GM19397 (cell line): ENCODE data around the gene MSANTD3.
"Not testable (repeated sequence)": the region's sequence is repeated elsewhere in the genome, so short reads cannot be mapped to it uniquely, and the experiment has no call there.

Experiments
- ATAC-seq: cut with Tn5 transposase; IDR thresholded peaks from one replicate; pipeline ENCODE4 v1.9.1; 2021; ENCODE audit warnings: mild to moderate bottlenecking, moderate library complexity; ENCODE audit not compliant: unreplicated experiment

Gene MSANTD3, protein sequence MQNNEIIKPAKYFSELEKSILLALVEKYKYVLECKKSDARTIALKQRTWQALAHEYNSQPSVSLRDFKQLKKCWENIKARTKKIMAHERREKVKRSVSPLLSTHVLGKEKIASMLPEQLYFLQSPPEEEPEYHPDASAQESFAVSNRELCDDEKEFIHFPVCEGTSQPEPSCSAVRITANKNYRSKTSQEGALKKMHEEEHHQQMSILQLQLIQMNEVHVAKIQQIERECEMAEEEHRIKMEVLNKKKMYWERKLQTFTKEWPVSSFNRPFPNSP

DNA sequence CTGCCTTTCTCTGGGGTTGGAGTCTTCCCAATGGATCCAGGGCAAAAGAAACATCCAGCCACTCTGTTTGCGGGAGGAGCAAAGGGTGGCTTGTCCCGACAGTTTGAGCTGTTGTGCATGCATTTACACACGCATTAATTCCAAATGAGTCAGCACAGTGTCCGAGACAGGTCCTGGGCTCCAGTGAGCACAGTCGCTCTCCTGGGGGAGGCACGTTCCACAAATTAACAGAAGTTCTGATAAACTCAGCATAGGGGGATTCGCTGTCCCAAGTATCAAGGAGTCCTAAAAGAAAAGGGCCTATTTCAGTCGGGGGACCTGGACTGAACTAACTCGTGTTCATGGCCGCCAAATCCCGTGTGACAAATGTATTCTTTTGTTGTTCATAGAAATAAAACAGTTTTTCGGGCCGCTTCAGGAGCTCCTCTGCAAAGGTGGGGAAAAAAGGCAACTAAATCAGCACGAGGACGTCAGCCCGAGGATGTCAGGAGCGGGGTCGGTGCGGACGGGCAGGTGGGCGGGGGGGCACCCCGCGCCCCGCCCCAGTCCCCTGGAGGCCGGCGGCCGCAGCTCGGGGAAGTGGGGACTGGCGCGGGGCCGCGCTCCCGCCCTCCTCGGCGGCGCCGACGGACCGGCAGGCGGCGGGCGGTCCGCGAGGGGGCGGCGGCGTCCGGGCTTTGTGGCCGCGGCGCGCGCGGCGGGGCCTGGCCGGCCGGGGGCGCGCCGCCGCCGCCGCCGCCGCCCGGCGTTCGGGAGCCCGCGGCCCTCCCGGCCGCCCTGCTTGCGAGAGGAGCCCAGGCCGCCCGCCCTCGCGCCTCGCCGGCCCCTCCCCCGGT, at the start of gene MSANTD3:
Gene MSANTD3, plus strand, starts transcription at position 614 of the 836 bp plus-strand sequence. CDS start 14,796 bp downstream, outside the sequence.
- ATAC-seq: peak; percentile 83

DNA sequence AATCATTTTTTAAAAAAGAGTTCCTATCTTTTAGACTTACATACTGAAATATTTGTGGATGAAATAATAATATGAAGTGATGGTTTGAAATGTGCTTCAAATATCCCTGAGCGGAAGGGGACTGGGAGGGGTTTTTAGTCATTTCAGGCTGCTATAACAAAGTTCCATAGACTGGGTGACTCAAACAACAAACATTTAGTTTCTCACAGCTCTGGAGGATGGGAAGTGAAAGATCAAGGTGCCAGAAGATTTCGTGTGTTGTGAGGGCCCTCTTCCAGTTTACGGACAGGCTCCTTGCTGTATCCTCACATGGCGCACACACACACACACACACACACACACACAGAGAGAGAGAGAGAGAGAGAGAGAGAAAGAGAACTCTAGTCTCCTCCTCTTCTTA, 47.1 kb upstream of the MSANTD3 start:
- no peak for ATAC-seq

DNA sequence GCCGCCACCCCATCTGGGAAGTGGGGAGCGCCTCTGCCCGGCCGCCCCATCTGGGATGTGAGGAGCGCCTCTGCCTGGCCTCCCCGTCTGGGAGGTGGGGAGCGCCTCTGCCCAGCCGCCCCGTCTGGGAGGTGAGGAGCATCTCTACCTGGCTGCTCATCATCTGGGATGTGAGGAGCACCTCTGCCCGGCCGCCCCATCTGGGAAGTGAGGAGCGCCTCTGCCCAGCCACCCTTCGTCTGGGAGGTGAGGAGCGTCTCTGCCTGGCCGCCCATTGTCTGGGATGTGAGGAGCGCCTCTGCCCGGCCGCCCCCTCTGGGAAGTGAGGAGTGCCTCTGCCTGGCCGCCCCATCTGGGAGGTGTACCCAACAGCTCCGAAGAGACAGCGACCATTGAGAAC, 34.0 kb upstream of the MSANTD3 start:
- not testable (repeated sequence) for ATAC-seq

DNA sequence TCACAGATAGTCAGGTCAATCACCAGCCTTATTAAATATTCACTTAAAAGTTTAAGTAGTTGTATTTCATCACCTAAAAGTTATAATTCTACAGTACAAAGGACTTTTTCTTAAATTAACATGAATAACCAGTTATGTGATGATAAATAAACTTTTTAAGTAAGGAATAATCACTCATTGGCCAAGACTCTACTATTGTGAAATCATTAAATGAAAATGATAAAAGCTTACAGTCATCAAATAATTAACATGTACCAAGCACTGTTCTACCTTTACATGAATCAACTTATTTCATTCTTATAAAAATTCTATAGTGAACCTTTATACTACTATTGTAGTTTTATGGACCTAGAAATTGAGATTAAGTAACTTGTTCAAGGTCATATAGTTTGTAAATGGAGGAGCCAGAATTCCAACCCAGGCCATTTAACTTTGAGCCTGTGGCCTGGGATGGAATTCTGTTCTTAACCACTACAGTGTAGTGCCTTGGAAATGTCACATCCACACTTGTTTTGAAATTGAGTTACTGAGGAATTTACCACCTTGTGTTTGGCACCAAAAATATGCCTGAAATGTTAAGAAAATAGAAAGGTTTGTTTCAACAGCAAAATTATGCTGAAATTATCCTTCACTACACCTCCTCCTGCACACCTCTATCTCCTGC, 32.8 kb upstream of the MSANTD3 start:
- ATAC-seq: no peak

DNA sequence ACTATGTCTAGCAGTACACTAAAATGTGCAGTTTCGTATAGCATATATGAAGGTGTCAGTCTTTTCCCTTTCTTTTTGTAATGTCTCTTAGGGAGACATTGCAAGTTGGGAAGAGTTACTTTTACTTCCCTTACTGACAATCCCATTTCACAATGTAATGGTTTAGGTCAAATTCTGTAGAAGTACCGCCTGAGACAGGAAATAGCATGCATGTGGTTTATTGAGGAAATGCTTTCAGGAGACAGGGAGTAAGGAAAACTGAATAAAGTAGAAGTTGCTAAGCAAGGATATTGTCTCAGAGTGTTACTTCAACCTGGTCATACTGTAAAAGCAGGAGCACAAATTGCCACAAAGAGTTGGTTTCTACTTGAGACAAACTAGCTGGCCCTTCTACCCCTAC, 32.1 kb upstream of the MSANTD3 start:
- no peak for ATAC-seq

DNA sequence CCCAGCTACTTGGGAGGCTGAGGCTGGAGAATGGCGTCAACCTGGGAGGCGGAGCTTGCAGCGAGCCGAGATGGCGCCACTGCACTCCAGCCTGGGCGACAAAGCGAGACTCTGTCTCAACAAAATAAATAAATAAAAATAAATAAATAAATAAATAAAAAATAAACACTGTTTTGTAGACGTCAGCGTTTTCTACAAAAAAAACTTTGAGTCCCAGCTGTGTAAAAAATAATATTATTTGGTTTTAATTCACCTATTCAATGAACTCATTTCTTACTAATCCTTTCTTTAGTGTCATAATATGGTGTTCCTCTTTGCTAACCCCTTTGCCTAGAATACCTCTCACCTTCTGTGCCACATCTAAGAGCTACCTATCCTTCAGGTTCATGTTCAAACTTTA, 30.2 kb upstream of the MSANTD3 start:
- ATAC-seq: no peak

DNA sequence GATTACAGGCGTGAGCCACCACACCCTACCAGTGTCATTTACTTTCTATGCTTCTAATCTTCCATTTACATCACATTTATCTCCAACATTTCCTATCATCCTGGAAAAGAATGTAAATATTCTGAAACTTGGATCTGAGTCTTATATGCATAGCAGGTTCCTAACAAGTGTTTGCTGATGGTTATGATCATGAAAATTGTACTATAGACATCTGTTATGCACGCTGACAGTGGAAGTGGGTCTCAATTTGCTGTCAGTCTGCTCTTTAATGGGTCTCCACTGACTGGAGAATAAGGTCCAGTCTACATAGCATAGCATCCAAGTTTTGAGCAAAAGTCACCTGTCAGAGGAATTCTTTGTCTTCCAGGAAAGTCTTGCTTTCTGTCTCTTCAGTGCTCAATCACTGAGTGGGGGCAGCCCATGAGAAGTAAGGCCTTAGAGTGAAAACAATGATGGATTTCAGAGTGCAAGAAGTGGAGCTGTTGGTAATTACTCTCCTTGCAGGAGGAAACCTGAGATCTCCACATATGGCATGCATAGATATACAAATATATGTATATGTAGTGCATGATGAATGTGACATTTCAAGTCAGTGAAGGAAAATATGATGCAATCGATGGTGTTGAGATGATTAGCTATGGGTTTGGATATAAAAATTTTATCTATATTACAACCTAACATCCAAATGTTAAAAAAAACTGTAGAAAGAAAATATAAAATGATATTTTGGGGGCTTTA, 29.2 kb upstream of the MSANTD3 start:
- ATAC-seq: no peak

DNA sequence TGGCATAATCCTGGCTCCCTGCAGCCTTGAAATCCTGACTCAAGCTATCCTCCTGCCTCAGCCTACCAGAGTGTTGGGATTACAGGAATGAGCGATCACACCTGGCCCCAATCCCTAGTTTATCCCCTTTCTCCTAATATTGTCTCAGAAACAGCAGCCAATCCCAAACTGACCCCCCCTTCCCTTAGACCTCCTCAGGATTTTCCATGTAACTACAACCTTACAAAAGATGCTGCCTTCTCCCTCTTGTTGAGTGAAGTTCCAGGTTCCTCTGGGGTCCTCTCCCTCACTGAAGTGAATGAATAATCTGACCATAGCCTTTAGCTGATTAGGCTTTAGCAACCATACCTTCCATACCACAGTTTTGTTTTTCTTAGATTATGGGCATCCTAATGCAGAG, 25.9 kb upstream of the MSANTD3 start:
- ATAC-seq: no peak

DNA sequence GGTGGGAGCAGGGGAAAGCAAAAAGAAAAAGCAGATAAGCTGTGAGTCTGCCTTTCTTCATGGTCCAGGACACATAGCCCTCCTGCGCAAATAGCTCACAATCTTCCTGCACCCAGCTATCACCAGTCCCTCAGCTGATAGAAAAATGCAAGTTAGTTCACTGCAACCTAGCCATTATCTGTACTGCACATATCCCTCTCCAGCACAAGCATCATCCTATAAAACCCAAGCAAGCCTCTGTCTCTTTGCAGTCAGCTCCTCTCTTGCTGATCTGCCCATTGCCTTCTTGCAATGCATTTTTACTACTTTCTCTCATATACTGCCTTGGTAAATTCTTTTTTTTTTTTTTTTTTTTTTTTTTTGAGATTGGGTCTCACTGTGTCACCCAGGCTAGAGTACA, 20.0 kb upstream of the MSANTD3 start:
- ATAC-seq: no peak

DNA sequence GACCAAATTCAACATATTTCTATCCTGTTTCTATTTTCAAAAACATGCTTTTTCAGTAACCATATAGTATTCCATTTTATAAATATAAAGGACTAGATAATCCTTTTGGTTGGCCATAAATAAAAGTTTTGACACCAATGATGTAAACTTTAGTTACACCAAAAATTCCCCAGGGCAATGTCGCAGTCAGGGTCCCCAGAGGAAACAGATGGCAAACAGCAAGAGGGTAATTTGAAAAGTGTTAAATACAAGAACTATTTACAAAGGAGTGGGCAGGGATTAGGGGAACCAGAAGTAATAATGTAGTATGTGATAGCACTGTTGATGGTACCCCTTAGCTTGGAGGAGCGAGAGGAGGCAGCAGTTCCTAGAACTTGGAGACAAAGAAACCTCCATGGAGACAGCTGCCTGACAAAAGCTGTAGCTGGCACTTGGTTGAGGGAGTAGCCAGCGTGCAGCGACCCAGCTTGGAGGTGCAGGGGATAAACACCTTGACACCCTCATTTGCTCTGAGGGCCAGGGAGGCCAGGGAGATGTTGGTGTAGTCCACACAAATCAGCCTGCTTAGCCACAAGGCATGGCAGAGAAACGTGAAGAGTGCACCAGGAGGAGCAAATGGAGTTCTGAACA, 18.3 kb upstream of the MSANTD3 start:
- ATAC-seq: no peak

DNA sequence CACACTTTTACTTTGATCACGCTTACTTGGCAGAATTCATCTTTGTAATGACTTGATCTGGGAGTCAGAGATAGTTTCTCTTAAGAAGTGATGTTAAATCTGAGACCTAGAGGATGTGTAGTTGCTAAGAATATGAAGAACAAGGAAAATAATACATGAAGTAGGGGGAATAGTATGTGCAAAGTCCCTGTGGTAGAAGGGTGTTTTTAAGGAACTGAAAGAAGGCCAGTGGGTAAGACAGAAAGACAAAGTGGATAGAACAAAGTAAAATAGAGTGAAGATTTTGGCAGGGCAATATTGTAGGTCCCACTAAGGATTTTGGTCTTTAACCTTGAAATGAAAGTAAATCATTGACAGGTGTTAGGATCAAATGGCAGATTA, 17.8 kb upstream of the MSANTD3 start:
- ATAC-seq: no peak

DNA sequence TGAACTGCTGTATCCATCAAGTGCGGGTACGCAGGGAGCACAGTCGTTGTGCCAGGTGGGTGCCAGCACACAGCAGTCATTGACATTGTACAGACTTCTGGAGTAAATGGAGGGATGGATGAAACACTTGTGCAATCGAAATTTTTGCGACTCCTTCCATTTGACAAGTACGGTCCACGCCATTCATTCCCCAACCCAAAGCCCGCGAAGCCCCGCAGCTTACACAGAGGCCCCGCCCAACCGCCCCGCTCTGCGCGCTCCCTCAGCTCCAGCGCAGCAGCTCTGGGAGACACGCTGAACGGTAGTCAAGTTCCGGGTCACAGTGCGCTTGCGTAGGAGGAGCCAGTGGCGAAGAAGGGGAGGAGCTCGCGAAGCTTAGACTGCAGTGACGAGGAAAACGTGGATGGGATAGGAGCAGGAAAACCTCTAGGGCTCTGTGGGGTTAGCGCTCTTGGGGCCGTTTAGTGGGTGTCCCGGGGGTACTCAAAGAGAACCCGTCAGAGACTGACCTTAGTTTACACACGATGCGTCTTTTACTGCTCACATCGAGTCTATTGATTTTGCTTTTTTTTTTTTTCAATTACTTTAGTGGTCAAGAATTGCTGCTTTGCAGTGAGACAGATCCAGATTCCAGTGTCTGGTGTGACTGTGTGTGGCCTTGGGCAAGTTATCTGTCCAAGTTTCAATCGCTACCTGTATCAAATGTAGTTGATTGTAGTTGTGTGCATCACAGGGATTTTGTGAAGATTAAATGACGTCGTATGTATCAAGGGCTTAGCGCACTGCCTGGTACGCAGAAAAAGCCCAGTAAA, 15.3 kb upstream of the MSANTD3 start:
- ATAC-seq: peak; percentile 100

DNA sequence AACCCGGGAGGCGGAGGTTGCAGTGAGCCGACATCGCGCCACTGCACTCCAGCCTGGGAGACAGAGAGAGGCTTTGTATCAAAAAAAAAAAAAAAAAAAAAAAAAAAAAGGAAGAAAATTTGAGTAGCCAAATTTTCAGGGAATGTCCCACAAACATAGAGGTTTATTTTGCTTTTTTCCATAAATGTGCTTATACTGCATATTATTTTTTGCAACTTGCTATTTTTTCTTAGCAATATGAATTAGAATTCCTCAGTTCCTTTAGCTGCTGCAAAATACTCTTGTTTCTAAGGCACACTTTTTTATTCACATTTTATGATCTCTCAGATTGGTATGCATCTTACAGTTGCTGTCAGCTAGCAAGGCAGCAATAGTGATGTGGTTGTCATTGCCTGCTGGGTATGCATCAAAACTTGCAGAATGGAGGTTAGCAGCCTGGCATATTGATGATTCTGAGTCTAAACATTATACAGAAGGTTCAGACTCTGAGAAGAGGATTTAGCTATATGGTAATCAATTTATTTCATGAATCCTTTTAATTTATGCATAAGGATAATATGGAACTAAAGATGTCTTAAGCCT, 13.0 kb upstream of the MSANTD3 start:
- no peak for ATAC-seq

DNA sequence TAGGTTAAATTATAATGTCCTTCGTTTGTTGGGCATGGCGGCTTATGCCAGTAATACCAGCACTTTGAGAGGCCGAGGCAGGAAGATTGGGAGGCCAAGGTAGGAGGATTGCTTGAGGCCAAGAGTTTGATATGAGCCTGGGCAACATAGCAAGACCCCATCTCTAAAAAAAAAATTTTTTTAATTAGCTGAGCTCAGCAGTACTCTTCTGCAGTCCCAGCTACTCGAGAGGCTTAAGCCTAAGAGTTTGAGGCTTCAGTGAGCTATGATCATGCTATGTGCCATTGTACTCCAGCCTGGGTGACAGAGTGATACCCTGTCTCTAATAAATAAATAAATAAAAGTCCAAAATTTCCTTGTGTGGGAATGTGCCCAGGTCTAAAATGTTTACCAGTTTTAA, 9.1 kb upstream of the MSANTD3 start:
- no peak for ATAC-seq

DNA sequence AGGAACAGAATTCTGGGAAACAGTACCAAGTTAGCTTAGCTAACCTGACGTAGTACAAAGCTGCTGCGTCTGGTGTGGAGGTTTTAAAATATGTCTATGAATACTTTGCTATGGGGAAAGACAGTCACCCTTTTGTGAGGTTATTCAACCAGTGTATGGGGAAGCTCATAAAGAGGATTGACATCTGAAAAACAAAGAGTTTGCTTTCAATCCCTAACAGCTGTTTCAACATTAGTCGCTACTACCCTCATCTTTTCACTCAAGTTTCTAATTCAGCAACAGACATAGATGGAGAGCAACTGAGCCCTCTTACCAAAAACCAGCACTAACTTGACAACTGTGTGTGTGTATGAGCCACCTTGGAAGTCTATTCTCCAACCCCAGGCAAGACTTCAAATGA, 7.8 kb upstream of the MSANTD3 start:
- ATAC-seq: no peak

DNA sequence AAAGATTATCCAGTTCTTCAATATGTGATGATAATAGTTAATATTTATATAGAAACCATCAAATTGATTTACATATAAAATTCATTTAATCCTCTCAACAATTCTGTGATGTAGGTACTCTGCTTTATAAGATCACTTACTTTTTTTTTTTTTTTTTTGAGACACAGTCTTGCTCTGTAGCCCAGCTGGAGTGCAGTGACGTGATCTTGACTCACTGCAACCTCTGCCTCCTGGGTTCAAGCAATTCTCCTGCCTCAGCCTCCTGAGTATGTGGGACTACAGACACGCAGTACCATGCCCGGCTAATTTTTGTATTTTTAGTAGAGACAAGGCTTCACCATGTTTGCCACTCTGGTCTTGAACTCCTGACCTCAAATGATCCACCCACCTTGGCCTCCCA, 5.8 kb upstream of the MSANTD3 start:
- not testable (repeated sequence) for ATAC-seq

DNA sequence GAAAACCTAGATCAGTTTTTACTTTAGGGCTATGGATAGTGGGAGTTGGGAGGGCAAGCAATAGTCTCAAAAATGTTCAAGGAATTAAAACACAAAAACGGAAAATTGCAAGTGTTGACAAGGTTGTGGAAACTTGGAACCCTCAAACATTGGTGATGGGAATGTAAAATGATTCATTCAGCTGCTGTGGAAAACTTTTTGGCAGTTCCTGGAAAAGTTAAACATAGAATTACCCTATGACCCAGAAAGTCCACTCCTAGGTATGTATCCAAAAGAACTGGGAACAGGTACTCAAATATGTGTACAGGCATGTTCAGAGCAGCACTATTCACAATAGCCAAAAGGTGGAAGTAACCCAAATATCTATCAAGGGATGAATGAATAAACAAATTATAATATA, 1.2 kb upstream of the MSANTD3 start:
- no peak for ATAC-seq

DNA sequence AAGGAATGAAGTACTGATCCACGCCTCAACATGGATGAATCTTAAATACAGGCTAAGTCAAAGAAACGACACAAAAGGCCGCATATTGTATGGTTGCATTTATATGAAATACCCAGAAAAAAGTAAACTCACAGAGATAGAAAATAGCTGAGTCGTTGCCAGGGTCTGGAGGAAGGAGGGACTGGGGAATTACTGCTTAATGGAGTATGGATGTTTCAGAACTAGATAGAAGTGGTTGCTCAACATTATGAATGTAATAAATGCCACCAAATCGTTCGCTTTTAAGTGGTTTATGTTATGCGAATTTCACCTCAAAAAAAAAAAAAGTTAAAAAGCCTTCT, 784 bp upstream of the MSANTD3 start:
- ATAC-seq: no peak

DNA sequence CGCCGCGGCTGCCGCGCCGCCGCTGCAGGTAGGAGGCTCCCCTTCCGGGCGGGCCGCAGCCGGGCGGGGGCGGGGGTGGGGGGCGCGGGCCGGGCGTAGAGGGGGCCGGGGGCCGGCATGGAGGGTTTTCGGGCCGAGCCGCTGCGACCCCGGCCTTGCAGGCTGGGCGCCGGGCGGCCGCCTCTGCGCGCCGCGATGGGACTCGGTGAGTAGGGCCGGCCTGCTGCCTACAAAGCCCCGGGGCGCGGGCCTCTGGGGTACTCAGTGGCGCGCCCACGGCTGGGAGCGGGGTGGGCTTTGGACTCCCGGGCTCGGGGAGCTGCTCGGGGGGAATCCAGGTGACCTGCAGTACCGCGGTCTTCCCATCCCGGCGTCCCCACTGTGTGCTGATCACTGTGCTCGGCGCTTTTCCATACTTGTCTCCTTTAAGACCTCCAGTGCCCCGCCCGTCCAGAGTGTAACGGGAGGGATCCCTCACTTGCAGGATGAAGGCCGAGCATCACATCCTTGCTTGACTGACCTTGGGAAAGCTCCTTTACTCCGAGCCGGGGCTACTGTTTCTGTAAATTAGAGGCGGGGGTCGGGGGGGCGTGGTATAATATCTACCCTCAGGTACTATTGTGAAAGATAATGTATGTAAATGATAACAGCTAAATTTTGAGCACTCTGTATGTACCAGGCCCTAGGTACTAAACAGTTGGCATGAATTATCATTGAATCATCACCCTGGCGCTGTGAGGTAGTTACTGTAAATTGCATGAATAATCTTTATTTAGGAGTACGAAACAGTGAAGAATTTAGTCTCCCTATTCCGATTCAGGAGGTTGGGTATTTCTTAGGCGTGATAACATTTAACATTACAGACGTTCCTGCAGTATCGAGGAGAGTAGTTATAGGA, 672 bp downstream of the MSANTD3 start:
- peak; percentile 56 for ATAC-seq
